ENCODE measurements around the gene ZNF268.

DNA sequence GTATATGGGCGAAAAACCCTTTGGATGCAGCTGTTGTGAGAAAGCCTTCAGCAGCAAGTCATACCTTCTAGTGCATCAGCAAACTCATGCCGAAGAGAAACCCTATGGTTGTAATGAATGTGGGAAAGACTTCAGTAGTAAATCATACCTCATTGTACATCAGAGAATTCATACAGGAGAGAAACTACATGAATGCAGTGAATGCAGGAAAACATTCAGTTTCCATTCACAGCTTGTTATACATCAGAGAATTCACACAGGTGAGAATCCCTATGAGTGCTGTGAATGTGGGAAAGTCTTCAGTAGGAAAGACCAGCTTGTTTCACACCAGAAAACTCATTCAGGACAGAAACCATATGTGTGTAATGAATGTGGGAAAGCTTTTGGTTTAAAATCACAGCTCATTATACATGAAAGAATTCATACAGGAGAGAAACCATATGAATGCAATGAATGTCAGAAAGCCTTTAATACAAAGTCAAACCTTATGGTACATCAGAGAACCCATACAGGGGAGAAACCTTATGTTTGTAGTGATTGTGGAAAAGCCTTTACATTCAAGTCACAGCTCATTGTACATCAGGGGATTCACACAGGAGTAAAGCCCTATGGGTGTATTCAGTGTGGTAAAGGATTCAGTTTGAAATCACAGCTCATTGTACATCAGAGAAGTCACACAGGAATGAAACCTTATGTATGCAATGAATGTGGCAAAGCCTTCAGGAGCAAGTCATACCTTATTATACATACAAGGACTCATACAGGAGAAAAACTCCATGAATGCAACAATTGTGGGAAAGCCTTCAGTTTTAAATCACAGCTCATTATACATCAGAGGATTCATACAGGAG is 21.4 kb downstream of the ZNF268 start:
- TF ChIP-seq CTCF (IDR thresholded peaks at IDR 0.05) (no peak), POLR2A (IDR thresholded peaks at IDR 0.05) (no peak)
